HCT116 (cell line): ENCODE data around the gene ADNP2. TPM values are rescaled to one million over a fixed set of nuclear protein-coding genes. Genes with fewer than 3 reads are reported as not detected.

Source experiments
- ATAC-seq: fragments of 200-7000 bp; cut with Tn5 transposase; 2 replicates; pipeline ENCODE4 v1.9.1; 2020; ENCODE audit warnings: mild to moderate bottlenecking, moderate library complexity
- BruUV-seq: library from RNA; stranded (reverse); fragments of 400-500 nt; replicated peaks from 2 replicates; lab custom pipeline; 2021; lab: Mats Ljungman, UMichigan
- CTCF ChIA-PET: fragments of 300-600 bp; sonication (Branson Sonifier 250); formaldehyde crosslinking; loops from one replicate; lab custom pipeline; 2021; ENCODE audit warnings: antibody characterized with exemption; lab: Charles Lee
- POLR2A ChIA-PET: fragments of 300-600, 350-600 bp; sonication (Branson Sonifier 250); formaldehyde crosslinking; loops from one replicate; lab custom pipeline; 2021; ENCODE audit warnings: antibody characterized with exemption; lab: Charles Lee
- RAD21 ChIA-PET, 2 experiments: fragments of 300-600 bp; sonication (Branson Sonifier 250); formaldehyde crosslinking; loops; one replicate each; lab custom pipeline; 2023; ENCODE audit warnings: low total read pairs in 2 of 2; ENCODE audit not compliant: uncharacterized antibody in 2 of 2, unreplicated experiment in 2 of 2, low non-redundant PET in 1 of 2; lab: Charles Lee
- DNase-seq: peaks from one replicate; pipeline ENCODE4 v3.0.0-alpha.2; 2010; ENCODE audit warnings: low read depth, low spot score
- H2AFZ ChIP-seq: fragments of 200-600 bp; shearing (Covaris generic), sonication (generic); 2 replicates; pipeline ENCODE4 v1.6.1; 2017; ENCODE audit warnings: low read depth, mixed run types, mixed read lengths, antibody characterized with exemption, low read length; ENCODE audit not compliant: poor library complexity, severe bottlenecking
- H3K27ac ChIP-seq: 2 replicates; pipeline ENCODE4 v1.5.1; 2012; ENCODE audit warnings: low read depth, low read length
- H3K27me3 ChIP-seq: fragments of 200-600 bp; sonication (generic); 2 replicates; pipeline ENCODE4 v1.6.1; 2016; ENCODE audit warnings: mixed run types, low read length, mixed read lengths; ENCODE audit not compliant: insufficient read depth
- H3K36me3 ChIP-seq, 2 experiments: fragments of 200-500 bp in 1 of 2; fragments of 200-600 bp in 1 of 2; sonication (Bioruptor generic) in 1 of 2; sonication (generic) in 1 of 2; 2 replicates each; pipeline versions ENCODE4 v1.5.1 to v1.6.1; 2014 to 2016; ENCODE audit warnings: low read length in 2 of 2, inconsistent platforms in 1 of 2, mixed read lengths in 1 of 2, mixed run types in 1 of 2; ENCODE audit not compliant: insufficient read depth in 2 of 2, control insufficient read depth in 1 of 2
- H3K4me1 ChIP-seq, 2 experiments: fragments of 200-600 bp in 1 of 2; sonication (generic) in 1 of 2; 2 replicates each; pipeline versions ENCODE4 v1.5.1 to v1.6.1; 2012 to 2017; ENCODE audit warnings: low read length in 2 of 2, inconsistent platforms in 1 of 2, mild to moderate bottlenecking in 1 of 2, mixed read lengths in 1 of 2, mixed run types in 1 of 2, moderate library complexity in 1 of 2; ENCODE audit not compliant: insufficient read depth in 2 of 2, control insufficient read depth in 1 of 2
- H3K4me2 ChIP-seq: fragments of 200-600 bp; sonication (generic); 2 replicates; pipeline ENCODE4 v1.6.1; 2017; ENCODE audit warnings: mixed run types, low read length, mixed read lengths
- H3K4me3 ChIP-seq, 2 experiments: fragments of 200-600 bp in 1 of 2; sonication (generic) in 1 of 2; replicated peaks in 1 of 2; 2 replicates each; pipeline ENCODE4 v1.5.1; 2011 to 2016; ENCODE audit warnings: low read length in 2 of 2, control low read depth in 1 of 2, low read depth in 1 of 2, mild to moderate bottlenecking in 1 of 2, mixed read lengths in 1 of 2, mixed run types in 1 of 2
- H3K79me2 ChIP-seq: fragments of 200-600 bp; sonication (generic); 2 replicates; pipeline ENCODE4 v1.6.1; 2017; ENCODE audit warnings: mild to moderate bottlenecking, mixed run types, low read length, moderate library complexity, mixed read lengths; ENCODE audit not compliant: insufficient read depth
- H3K9ac ChIP-seq: fragments of 200-600 bp; sonication (generic); 2 replicates; pipeline ENCODE4 v1.6.1; 2016; ENCODE audit warnings: low read length, mixed read lengths
- H3K9me2 ChIP-seq: fragments of 200-600 bp; sonication (generic), shearing (Covaris generic); 2 replicates; pipeline ENCODE4 v1.6.1; 2017; ENCODE audit warnings: mixed run types, mild to moderate bottlenecking, moderate library complexity; ENCODE audit not compliant: insufficient read depth
- H3K9me3 ChIP-seq, 2 experiments: fragments of 200-500 bp in 1 of 2; fragments of 200-600 bp in 1 of 2; sonication (Bioruptor generic) in 1 of 2; sonication (generic) in 1 of 2; 2 replicates each; pipeline ENCODE4 v1.6.1; 2014 to 2017; ENCODE audit warnings: low read length in 2 of 2, mixed read lengths in 2 of 2, inconsistent platforms in 1 of 2, low read depth in 1 of 2, mild to moderate bottlenecking in 1 of 2, mixed run types in 1 of 2, moderate library complexity in 1 of 2; ENCODE audit not compliant: control insufficient read depth in 1 of 2, insufficient read depth in 1 of 2
- H4K20me1 ChIP-seq: fragments of 200-600 bp; sonication (generic), shearing (Covaris generic); 2 replicates; pipeline ENCODE4 v1.6.1; 2017; ENCODE audit warnings: mixed run types, mild to moderate bottlenecking, moderate library complexity; ENCODE audit not compliant: insufficient read depth
- ATF3 ChIP-seq: IDR thresholded peaks from 2 replicates; pipeline ENCODE4 v1.6.1; 2012
- CEBPB ChIP-seq: IDR thresholded peaks from 2 replicates; pipeline ENCODE4 v1.6.1; 2012; ENCODE audit warnings: low read depth
- CTCF ChIP-seq, 3 experiments: fragments of 200-600 bp in 1 of 3; sonication (generic) in 1 of 3; IDR thresholded peaks in 2 of 3; conservative IDR thresholded peaks in 1 of 3; 2 replicates each; pipeline ENCODE4 v1.5.1; 2012 to 2017; ENCODE audit warnings: low read depth in 2 of 3, low read length in 2 of 3, antibody characterized with exemption in 1 of 3, borderline replicate concordance in 1 of 3, control low read depth in 1 of 3, mild to moderate bottlenecking in 1 of 3, mixed read lengths in 1 of 3, mixed run types in 1 of 3, moderate library complexity in 1 of 3; ENCODE audit not compliant: insufficient read depth in 1 of 3
- EGR1 ChIP-seq: IDR thresholded peaks from 2 replicates; pipeline ENCODE4 v1.6.1; 2012; ENCODE audit warnings: low read depth
- EZH2 ChIP-seq: fragments of 200-600 bp; sonication (generic); IDR thresholded peaks from 2 replicates; pipeline ENCODE4 v1.6.1; 2017; ENCODE audit warnings: antibody characterized with exemption, mixed run types
- FOSL1 ChIP-seq: IDR thresholded peaks from 2 replicates; pipeline ENCODE4 v1.6.1; 2012; ENCODE audit warnings: low read depth
- POLR2A ChIP-seq: IDR thresholded peaks from 2 replicates; pipeline ENCODE4 v1.7.0; 2011; ENCODE audit warnings: borderline replicate concordance; ENCODE audit not compliant: insufficient read depth, insufficient read length; ENCODE audit errors: extremely low read depth
- SIN3A ChIP-seq: IDR thresholded peaks from 2 replicates; pipeline ENCODE4 v1.6.1; 2012; ENCODE audit warnings: low read depth
- SP1 ChIP-seq: IDR thresholded peaks from 2 replicates; pipeline ENCODE4 v1.6.1; 2012; ENCODE audit warnings: low read depth
- SRF ChIP-seq: IDR thresholded peaks from 2 replicates; pipeline ENCODE4 v1.6.1; 2012; ENCODE audit warnings: low read depth
- YY1 ChIP-seq: IDR thresholded peaks from 2 replicates; pipeline ENCODE4 v1.6.1; 2011; ENCODE audit warnings: low read length, low read depth, moderate library complexity, mild to moderate bottlenecking; ENCODE audit not compliant: insufficient replicate concordance; ENCODE audit errors: extremely low read depth
- ZBTB33 ChIP-seq: IDR thresholded peaks from 2 replicates; pipeline ENCODE4 v1.6.1; 2011; ENCODE audit warnings: mild to moderate bottlenecking, low read length, moderate library complexity; ENCODE audit not compliant: insufficient replicate concordance; ENCODE audit errors: extremely low read depth
- ZFX ChIP-seq: fragments of 450-650 bp; IDR thresholded peaks from 2 replicates; pipeline ENCODE4 v1.6.1; 2017
- ZNF274 ChIP-seq: fragments of 200-500 bp; sonication (Bioruptor generic); IDR thresholded peaks from 2 replicates; pipeline ENCODE4 v1.6.1; 2014; ENCODE audit warnings: mild to moderate bottlenecking, low read depth, low read length, inconsistent platforms
- intact Hi-C: fragments of 100-400 bp; cut with micrococcal nuclease; formaldehyde crosslinking; loops from 2 replicates; pipeline ENCODE4 v1.10.0; 2022
- total RNA-seq: library from RNA; stranded (reverse); gene quantifications from one replicate; pipeline ENCODE4 v1.2.1, GENCODE V29; 2021; ENCODE audit not compliant: unreplicated experiment

The ADNP2 gene
- total RNA-seq, 1 experiment from 2014 or later, result 45.4 TPM

- Histone ChIP-seq H3K9ac (no peak overlapping the region), H4K20me1 (peaks cover 25% of the 10 kb centered on the region; the same call in 1 of the 2 replicates), H2AFZ (no peak overlapping the region), H3K27me3 (no peaks in the 10 kb centered on the region), H3K4me2 (no peak overlapping the region), H3K27ac (no peak overlapping the region), H3K4me1 (no peaks in the 10 kb centered on the region; a peak in 1 of 4 replicates), H3K79me2 (peaks cover 98% of the 10 kb centered on the region), H3K9me3 (no peaks in the 10 kb centered on the region), H3K36me3 (peaks cover 3 to 4% of the 10 kb centered on the region in 2 experiments; a peak in 1 of 4 replicates), H3K4me3 (no peak overlapping the region), H3K9me2 (no peaks in the 10 kb centered on the region)
- CTCF ChIA-PET, result no interaction called here
- no TSS peak for BruUV-seq
- RAD21 ChIA-PET, result no interaction called here
- no peak for TF ChIP-seq ZNF274
- TF ChIP-seq FOSL1, result no peak
- TF ChIP-seq SRF, result no peak
- no peak for TF ChIP-seq POLR2A
- TF ChIP-seq SIN3A, result no peak
- no peak for TF ChIP-seq YY1
- no peak for TF ChIP-seq EZH2
- TF ChIP-seq CEBPB, result no peak
- ATAC-seq (no peak), DNase-seq (no peak)
- POLR2A ChIA-PET, result no interaction called here
- intact Hi-C loops, result no loop called here
Measured at GRCh38 chr18:80126797-80127196, 17.7 kb downstream of the ADNP2 start.

- Histone ChIP-seq H3K36me3 (peaks cover 4 to 8% of the 10 kb centered on the region in 2 experiments; a peak in 2 of 4 replicates), H3K79me2 (peaks cover 98% of the 10 kb centered on the region), H4K20me1 (peaks cover 23% of the 10 kb centered on the region; the same call in 1 of the 2 replicates), H3K27ac (no peak overlapping the region), H3K4me2 (no peak overlapping the region), H2AFZ (no peak overlapping the region), H3K9ac (no peak overlapping the region), H3K27me3 (no peaks in the 10 kb centered on the region), H3K4me1 (no peaks in the 10 kb centered on the region; a peak in 1 of 4 replicates), H3K9me3 (no peaks in the 10 kb centered on the region), H3K4me3 (no peak overlapping the region), H3K9me2 (no peaks in the 10 kb centered on the region)
- no peak for DNase-seq
- CTCF ChIA-PET, result no interaction called here
- RAD21 ChIA-PET, result no interaction called here
- BruUV-seq, result no TSS peak
- intact Hi-C loops, result no loop called here
- no peak for ATAC-seq
- TF ChIP-seq ZBTB33 (no peak), FOSL1 (no peak), ZFX (no peak), EGR1 (no peak), ATF3 (no peak), CTCF (IDR thresholded peaks at IDR 0.05 in 2 of 3, conservative IDR thresholded peaks at IDR 0.05 in 1 of 3; ENCODE audit: borderline replicate concordance in 1 of 3, insufficient read depth in 1 of 3, low read depth in 2 of 3, low read length in 2 of 3) (no peak), SP1 (no peak)
- POLR2A ChIA-PET, result no interaction called here
Measured at GRCh38 chr18:80127635-80128034, 18.6 kb downstream of the ADNP2 start.
